Astrocyte (in vitro differentiated cells and primary cell): ENCODE results near the gene DDR1. TPM values are rescaled to one million over a fixed set of nuclear protein-coding genes. Genes with fewer than 3 reads are reported as not detected.
"Not testable (repeated sequence)": the region's sequence is repeated elsewhere in the genome, so short reads cannot be mapped to it uniquely, and the experiment has no call there.

Experiments used
- DNase-seq: peaks from one replicate; pipeline ENCODE4 v3.0.0-alpha.2; 2010; ENCODE audit warnings: low read depth
- FAIRE-seq: peaks from 2 replicates; lab custom pipeline; 2011; peaks lifted over from hg19 to GRCh38; lab: Jason Lieb, UNC
- H2AFZ ChIP-seq: 2 replicates; pipeline ENCODE4 v1.6.0; 2012; ENCODE audit warnings: low read depth, low read length, inconsistent platforms
- H3K27ac ChIP-seq: 2 replicates; pipeline ENCODE4 v1.5.1; 2011; ENCODE audit warnings: low read depth, low read length, inconsistent platforms
- H3K27me3 ChIP-seq: 2 replicates; pipeline ENCODE4 v1.6.0; 2011; ENCODE audit warnings: low read length, inconsistent platforms; ENCODE audit not compliant: insufficient read depth
- H3K36me3 ChIP-seq: 2 replicates; pipeline ENCODE4 v1.5.1; 2011; ENCODE audit warnings: low read length, inconsistent platforms; ENCODE audit not compliant: insufficient read depth
- H3K4me1 ChIP-seq: 2 replicates; pipeline ENCODE4 v1.5.1; 2011; ENCODE audit warnings: low read length, inconsistent platforms; ENCODE audit not compliant: insufficient read depth
- H3K4me2 ChIP-seq: 2 replicates; pipeline ENCODE4 v1.6.0; 2012; ENCODE audit warnings: low read length, inconsistent platforms
- H3K4me3 ChIP-seq: 2 replicates; pipeline ENCODE4 v1.5.1; 2011; ENCODE audit warnings: low read depth, mild to moderate bottlenecking, low read length, inconsistent platforms; ENCODE audit not compliant: insufficient read depth
- H3K79me2 ChIP-seq: 2 replicates; pipeline ENCODE4 v1.6.0; 2012; ENCODE audit warnings: mild to moderate bottlenecking, low read length, inconsistent platforms; ENCODE audit not compliant: insufficient read depth
- H3K9ac ChIP-seq: 2 replicates; pipeline ENCODE4 v1.6.0; 2012; ENCODE audit warnings: mild to moderate bottlenecking, low read length, inconsistent platforms
- H3K9me3 ChIP-seq: 2 replicates; pipeline ENCODE4 v1.5.1; 2012; ENCODE audit warnings: low read depth, mild to moderate bottlenecking, low read length, inconsistent platforms; ENCODE audit not compliant: insufficient read depth
- H4K20me1 ChIP-seq: 2 replicates; pipeline ENCODE4 v1.6.0; 2012; ENCODE audit warnings: low read length, inconsistent platforms; ENCODE audit not compliant: insufficient read depth
- H3K27ac Mint-ChIP-seq: one replicate; pipeline ENCODE4 v1.8.0; 2021; ENCODE audit warnings: mild to moderate bottlenecking, mixed read lengths; ENCODE audit not compliant: unreplicated experiment
- H3K27me3 Mint-ChIP-seq: one replicate; pipeline ENCODE4 v1.8.0; 2021; ENCODE audit warnings: low read depth, mixed read lengths; ENCODE audit not compliant: unreplicated experiment
- H3K36me3 Mint-ChIP-seq: one replicate; pipeline ENCODE4 v1.8.0; 2021; ENCODE audit warnings: low read depth, mixed read lengths; ENCODE audit not compliant: unreplicated experiment
- H3K4me1 Mint-ChIP-seq: one replicate; pipeline ENCODE4 v1.8.0; 2021; ENCODE audit warnings: low read depth, mixed read lengths; ENCODE audit not compliant: unreplicated experiment
- H3K4me3 Mint-ChIP-seq: one replicate; pipeline ENCODE4 v1.8.0; 2021; ENCODE audit warnings: mild to moderate bottlenecking, moderate library complexity, mixed read lengths; ENCODE audit not compliant: unreplicated experiment
- H3K9me3 Mint-ChIP-seq: one replicate; pipeline ENCODE4 v1.8.0; 2021; ENCODE audit warnings: mild to moderate bottlenecking, mixed read lengths; ENCODE audit not compliant: unreplicated experiment
- EZH2 ChIP-seq: IDR thresholded peaks from 2 replicates; pipeline ENCODE4 v1.6.1; 2012; ENCODE audit warnings: mild to moderate bottlenecking, low read length, inconsistent platforms; ENCODE audit not compliant: insufficient read depth
- total RNA-seq: library from RNA; stranded (reverse); gene quantifications from 2 replicates; pipeline ENCODE4 v1.2.1, GENCODE V29; 2021
- TF ChIP-seq, protein P1 (sequence below): IDR thresholded peaks from 2 replicates; pipeline ENCODE4 v1.5.1; 2011; ENCODE audit warnings: low read depth, mild to moderate bottlenecking, inconsistent platforms, low read length, moderate library complexity; ENCODE audit not compliant: insufficient read depth

The DDR1 gene
- total RNA-seq, 1 donor from 2014 or later: 144 TPM

GRCh38 chr6:30900863-30901417, 16.6 kb downstream of the DDR1 start:
- Histone ChIP-seq H3K9ac (no peak overlapping the region), H3K27ac (no peak overlapping the region), H3K4me1 (no peaks in the 10 kb centered on the region), H3K9me3 (no peaks in the 10 kb centered on the region), H3K27me3 (no peaks in the 10 kb centered on the region), H3K4me3 (no peak overlapping the region), H2AFZ (no peak overlapping the region), H3K79me2 (no peaks in the 10 kb centered on the region), H4K20me1 (peaks cover 1% of the 10 kb centered on the region), H3K36me3 (no peaks in the 10 kb centered on the region), H3K4me2 (no peak overlapping the region)
- no peaks in the 10 kb centered on the region for H3K9me3 Mint-ChIP-seq
- DNase-seq (no peak), FAIRE-seq (no peak)
- no peaks in the 10 kb centered on the region for H3K27me3 Mint-ChIP-seq
- no peak overlapping the region for H3K27ac Mint-ChIP-seq
- H3K36me3 Mint-ChIP-seq: peaks cover 16% of the 10 kb centered on the region
- H3K4me1 Mint-ChIP-seq: no peaks in the 10 kb centered on the region
- H3K4me3 Mint-ChIP-seq: no peak overlapping the region
- TF ChIP-seq EZH2: no peak
- TF ChIP-seq, protein P1, sequence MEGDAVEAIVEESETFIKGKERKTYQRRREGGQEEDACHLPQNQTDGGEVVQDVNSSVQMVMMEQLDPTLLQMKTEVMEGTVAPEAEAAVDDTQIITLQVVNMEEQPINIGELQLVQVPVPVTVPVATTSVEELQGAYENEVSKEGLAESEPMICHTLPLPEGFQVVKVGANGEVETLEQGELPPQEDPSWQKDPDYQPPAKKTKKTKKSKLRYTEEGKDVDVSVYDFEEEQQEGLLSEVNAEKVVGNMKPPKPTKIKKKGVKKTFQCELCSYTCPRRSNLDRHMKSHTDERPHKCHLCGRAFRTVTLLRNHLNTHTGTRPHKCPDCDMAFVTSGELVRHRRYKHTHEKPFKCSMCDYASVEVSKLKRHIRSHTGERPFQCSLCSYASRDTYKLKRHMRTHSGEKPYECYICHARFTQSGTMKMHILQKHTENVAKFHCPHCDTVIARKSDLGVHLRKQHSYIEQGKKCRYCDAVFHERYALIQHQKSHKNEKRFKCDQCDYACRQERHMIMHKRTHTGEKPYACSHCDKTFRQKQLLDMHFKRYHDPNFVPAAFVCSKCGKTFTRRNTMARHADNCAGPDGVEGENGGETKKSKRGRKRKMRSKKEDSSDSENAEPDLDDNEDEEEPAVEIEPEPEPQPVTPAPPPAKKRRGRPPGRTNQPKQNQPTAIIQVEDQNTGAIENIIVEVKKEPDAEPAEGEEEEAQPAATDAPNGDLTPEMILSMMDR: no peak

DNA sequence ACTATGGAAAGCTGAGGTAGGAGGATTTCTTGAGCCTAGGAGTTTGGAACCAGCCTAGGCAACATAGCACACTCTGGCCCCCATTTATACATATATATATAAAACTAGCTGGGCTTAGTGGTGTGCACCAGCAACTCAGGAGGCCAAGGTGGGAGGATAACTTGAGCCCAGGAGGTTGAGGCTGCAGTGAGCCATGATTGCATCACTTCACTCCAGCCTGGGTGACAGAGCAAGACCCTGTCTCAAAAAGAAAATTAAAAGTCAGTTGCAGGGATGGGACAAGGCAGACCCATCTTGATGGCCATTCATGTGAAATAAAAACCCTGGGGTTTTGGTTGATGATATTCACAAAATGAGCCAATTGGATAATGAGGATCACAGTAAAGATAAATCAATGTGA, 17.1 kb downstream of the DDR1 start:
- no peak overlapping the region for H3K9ac ChIP-seq
- no peaks in the 10 kb centered on the region for H3K4me1 ChIP-seq
- FAIRE-seq (no peak), DNase-seq (no peak)
- H3K4me1 Mint-ChIP-seq: no peaks in the 10 kb centered on the region
- H2AFZ ChIP-seq: no peak overlapping the region
- no peaks in the 10 kb centered on the region for H3K9me3 ChIP-seq
- no peaks in the 10 kb centered on the region for H4K20me1 ChIP-seq
- H3K36me3 Mint-ChIP-seq: peaks cover 14% of the 10 kb centered on the region
- H3K4me3 Mint-ChIP-seq: no peak overlapping the region
- H3K27ac Mint-ChIP-seq: no peak overlapping the region
- TF ChIP-seq, protein P1: no peak
- no peak for TF ChIP-seq EZH2
- no peak overlapping the region for H3K27ac ChIP-seq
- no peaks in the 10 kb centered on the region for H3K79me2 ChIP-seq
- no peaks in the 10 kb centered on the region for H3K27me3 ChIP-seq
- no peaks in the 10 kb centered on the region for H3K36me3 ChIP-seq
- no peaks in the 10 kb centered on the region for H3K27me3 Mint-ChIP-seq
- H3K9me3 Mint-ChIP-seq: no peaks in the 10 kb centered on the region
- no peak overlapping the region for H3K4me3 ChIP-seq
- H3K4me2 ChIP-seq: no peak overlapping the region

DNA sequence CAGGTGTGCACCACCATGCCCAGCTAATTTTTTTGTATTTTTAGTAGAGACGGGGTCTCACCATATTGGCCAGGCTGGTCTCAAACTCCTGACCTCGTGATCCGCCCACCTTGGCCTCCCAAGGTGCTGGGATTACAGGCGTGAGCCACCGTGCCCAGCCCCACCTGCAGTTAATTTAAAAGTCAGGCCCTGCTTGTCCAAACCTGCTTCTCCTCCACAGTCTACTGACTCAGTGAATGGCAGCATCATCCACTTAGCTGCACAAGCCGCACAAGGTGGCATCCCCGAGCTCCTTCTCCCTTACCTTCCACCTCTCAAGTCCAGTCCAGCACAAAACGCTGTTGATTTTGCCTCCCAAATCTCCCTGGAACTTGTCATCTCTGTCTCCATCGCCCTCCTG, 17.9 kb downstream of the DDR1 start:
- FAIRE-seq: not testable (repeated sequence)

More for the DNA sequence above, 17.9 kb downstream of the DDR1 start:
- H3K4me2 ChIP-seq, H3K27ac ChIP-seq, H3K27me3 ChIP-seq, H3K4me3 ChIP-seq, H3K27ac Mint-ChIP-seq, H3K4me1 Mint-ChIP-seq, H4K20me1 ChIP-seq, H2AFZ ChIP-seq, H3K9me3 Mint-ChIP-seq, H3K79me2 ChIP-seq, DNase-seq, H3K27me3 Mint-ChIP-seq, H3K4me3 Mint-ChIP-seq, H3K4me1 ChIP-seq, H3K9me3 ChIP-seq, H3K36me3 ChIP-seq, H3K9ac ChIP-seq: not testable (repeated sequence)
- peaks cover 10% of the 10 kb centered on the region for H3K36me3 Mint-ChIP-seq
